OCI-LY7 (cell line): ENCODE measurements around the gene TAAR2. TPM values are rescaled to one million over a fixed set of nuclear protein-coding genes. Genes with fewer than 3 reads are reported as not detected.

Source experiments
- Bru-seq: library from RNA; stranded (reverse); fragments of 400-500 nt; gene quantifications from one replicate; lab custom pipeline; 2021; lab: Mats Ljungman, UMichigan
- BruChase-seq, 2 experiments: library from RNA; stranded (reverse); fragments of 400-500 nt; gene quantifications; one replicate each; lab custom pipeline; 2021; lab: Mats Ljungman, UMichigan
- BruUV-seq: library from RNA; stranded (reverse); fragments of 400-500 nt; replicated peaks from 2 replicates; lab custom pipeline; 2021; lab: Mats Ljungman, UMichigan
- CTCF ChIA-PET: fragments of 300-600 bp; sonication (Branson Sonifier 250); formaldehyde crosslinking; loops from one replicate; lab custom pipeline; 2022; ENCODE audit warnings: antibody characterized with exemption; ENCODE audit not compliant: unreplicated experiment; lab: Charles Lee
- POLR2A ChIA-PET: fragments of 300-600 bp; sonication (Branson Sonifier 250); formaldehyde crosslinking; loops from one replicate; lab custom pipeline; 2022; ENCODE audit warnings: antibody characterized with exemption; lab: Charles Lee
- DNase-seq: peaks from one replicate; pipeline ENCODE4 v3.0.0-alpha.2; 2015; ENCODE audit warnings: low spot score
- H2AFZ ChIP-seq: fragments of 200-600 bp; sonication (generic), shearing (Covaris generic); 2 replicates; pipeline ENCODE4 v1.6.1; 2014; ENCODE audit warnings: mild to moderate bottlenecking, antibody characterized with exemption, low read length, moderate library complexity
- H3K27ac ChIP-seq: fragments of 200-600 bp; sonication (generic); 2 replicates; pipeline ENCODE4 v1.5.1; 2014; ENCODE audit warnings: mixed run types, low read depth, mild to moderate bottlenecking, moderate library complexity, low read length, inconsistent platforms; ENCODE audit not compliant: poor library complexity, severe bottlenecking
- H3K36me3 ChIP-seq: fragments of 200-600 bp; sonication (generic); 2 replicates; pipeline ENCODE4 v1.6.1; 2014; ENCODE audit warnings: mild to moderate bottlenecking, antibody characterized with exemption, low read length, moderate library complexity, mixed read lengths; ENCODE audit not compliant: insufficient read depth
- H3K4me1 ChIP-seq: fragments of 200-600 bp; sonication (generic); 2 replicates; pipeline ENCODE4 v1.5.1; 2014; ENCODE audit warnings: mild to moderate bottlenecking, low read length; ENCODE audit not compliant: insufficient read depth, poor library complexity, severe bottlenecking
- H3K4me2 ChIP-seq: fragments of 200-600 bp; sonication (generic); 2 replicates; pipeline ENCODE4 v1.6.1; 2014; ENCODE audit warnings: mild to moderate bottlenecking, low read length
- H3K4me3 ChIP-seq: fragments of 200-600 bp; sonication (generic); 2 replicates; pipeline ENCODE4 v1.5.1; 2014; ENCODE audit warnings: mild to moderate bottlenecking, low read depth, low read length; ENCODE audit not compliant: poor library complexity, severe bottlenecking
- H3K79me2 ChIP-seq: fragments of 200-600 bp; sonication (generic); 2 replicates; pipeline ENCODE4 v1.6.1; 2016; ENCODE audit warnings: low read depth, mild to moderate bottlenecking, low read length, moderate library complexity, mixed read lengths; ENCODE audit not compliant: insufficient read depth
- H3K9me2 ChIP-seq: fragments of 200-600 bp; sonication (generic); 2 replicates; pipeline ENCODE4 v1.6.1; 2016; ENCODE audit warnings: mild to moderate bottlenecking, low read length, mixed read lengths; ENCODE audit not compliant: insufficient read depth
- H3K9me3 ChIP-seq: fragments of 200-600 bp; sonication (generic); 2 replicates; pipeline ENCODE4 v1.6.1; 2014; ENCODE audit warnings: mild to moderate bottlenecking, mixed run types, low read length, mixed read lengths
- H4K20me1 ChIP-seq: fragments of 200-600 bp; sonication (generic); 2 replicates; pipeline ENCODE4 v1.6.1; 2014; ENCODE audit warnings: mild to moderate bottlenecking, antibody characterized with exemption, low read length, moderate library complexity, mixed read lengths; ENCODE audit not compliant: insufficient read depth
- EZH2phosphoT487 ChIP-seq: fragments of 200-600 bp; sonication (generic); IDR thresholded peaks from 2 replicates; pipeline ENCODE4 v1.6.1; 2018; ENCODE audit warnings: low read depth, borderline replicate concordance, mild to moderate bottlenecking, mixed run types, antibody characterized with exemption, low read length, moderate library complexity, mixed read lengths
- intact Hi-C: fragments of 100-400 bp; cut with micrococcal nuclease; formaldehyde crosslinking; loops from one replicate; pipeline ENCODE4 v1.10.0; 2022; ENCODE audit not compliant: unreplicated experiment
- long read RNA-seq: library from polyadenylated mRNA; stranded (forward); transcript quantifications from one replicate; pipeline ENCODE4 v2.0.0, GENCODE V29; 2022
- total RNA-seq, 2 experiments: library from RNA; depleted of rRNA in 1 of 2; stranded (reverse); fragments of >200 nt in 1 of 2; shearing (Covaris generic) in 1 of 2; gene quantifications; 2 replicates each; pipeline ENCODE4 v1.2.3, GENCODE V29; 2014 to 2022
- TF ChIP-seq, protein P1 (sequence below): fragments of 200-600 bp; sonication (generic); conservative IDR thresholded peaks from 2 replicates; pipeline ENCODE4 v1.5.1; 2014; ENCODE audit warnings: mild to moderate bottlenecking, antibody characterized with exemption, low read length, moderate library complexity, mixed read lengths

Gene TAAR2, protein sequence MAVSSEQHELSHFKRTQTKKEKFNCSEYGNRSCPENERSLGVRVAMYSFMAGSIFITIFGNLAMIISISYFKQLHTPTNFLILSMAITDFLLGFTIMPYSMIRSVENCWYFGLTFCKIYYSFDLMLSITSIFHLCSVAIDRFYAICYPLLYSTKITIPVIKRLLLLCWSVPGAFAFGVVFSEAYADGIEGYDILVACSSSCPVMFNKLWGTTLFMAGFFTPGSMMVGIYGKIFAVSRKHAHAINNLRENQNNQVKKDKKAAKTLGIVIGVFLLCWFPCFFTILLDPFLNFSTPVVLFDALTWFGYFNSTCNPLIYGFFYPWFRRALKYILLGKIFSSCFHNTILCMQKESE
- total RNA-seq (2014; rRNA removed; shearing (Covaris generic)) (not detected in 2 replicates), total RNA-seq (2022) (not detected in 2 replicates), Bru-seq, nascent RNA (not detected), BruChase-seq, experiment 1, labeled RNA remaining after a 6-hour chase (not detected), BruChase-seq, experiment 2, labeled RNA remaining after a 2-hour chase (not detected)
- long read RNA-seq, result 0 reads

DNA sequence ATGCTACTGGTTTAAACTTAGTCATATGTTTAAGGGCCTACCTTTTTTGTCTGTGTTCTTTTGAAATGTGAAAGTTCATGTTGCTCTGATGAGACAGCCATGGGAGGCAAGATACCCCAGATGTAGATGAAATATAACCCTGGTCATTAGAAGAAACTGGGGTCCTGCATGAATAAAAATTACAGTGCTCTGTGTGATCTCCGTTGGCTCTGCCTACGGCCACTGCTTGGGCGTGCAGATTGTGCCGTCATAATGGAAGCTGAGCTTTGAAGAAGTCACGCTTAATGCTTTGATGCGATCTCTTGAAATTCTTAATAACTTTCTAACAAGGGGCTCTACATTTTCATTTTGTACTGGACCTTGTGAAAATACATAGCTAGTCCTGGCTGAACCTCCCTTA lies at the start of gene TAAR2:
Gene TAAR2, minus strand, starts transcription at position 101 of the 400 bp plus-strand sequence. Its CDS starts 0 bp downstream, at position 101.
- Histone ChIP-seq H3K36me3 (no peaks in the 10 kb centered on the region), H3K4me3 (no peak within 1 kb of the TSS), H3K9me2 (no peaks in the 10 kb centered on the region), H2AFZ (no peak within 1 kb of the TSS), H3K9me3 (no peaks in the 10 kb centered on the region), H3K4me2 (no peak within 1 kb of the TSS), H3K79me2 (no peaks in the 10 kb centered on the region), H4K20me1 (no peaks in the 10 kb centered on the region), H3K27ac (no peak within 1 kb of the TSS), H3K4me1 (no peaks in the 10 kb centered on the region)
- intact Hi-C loops, result no loop called here
- TF ChIP-seq EZH2phosphoT487, result no peak
- TF ChIP-seq, protein P1, sequence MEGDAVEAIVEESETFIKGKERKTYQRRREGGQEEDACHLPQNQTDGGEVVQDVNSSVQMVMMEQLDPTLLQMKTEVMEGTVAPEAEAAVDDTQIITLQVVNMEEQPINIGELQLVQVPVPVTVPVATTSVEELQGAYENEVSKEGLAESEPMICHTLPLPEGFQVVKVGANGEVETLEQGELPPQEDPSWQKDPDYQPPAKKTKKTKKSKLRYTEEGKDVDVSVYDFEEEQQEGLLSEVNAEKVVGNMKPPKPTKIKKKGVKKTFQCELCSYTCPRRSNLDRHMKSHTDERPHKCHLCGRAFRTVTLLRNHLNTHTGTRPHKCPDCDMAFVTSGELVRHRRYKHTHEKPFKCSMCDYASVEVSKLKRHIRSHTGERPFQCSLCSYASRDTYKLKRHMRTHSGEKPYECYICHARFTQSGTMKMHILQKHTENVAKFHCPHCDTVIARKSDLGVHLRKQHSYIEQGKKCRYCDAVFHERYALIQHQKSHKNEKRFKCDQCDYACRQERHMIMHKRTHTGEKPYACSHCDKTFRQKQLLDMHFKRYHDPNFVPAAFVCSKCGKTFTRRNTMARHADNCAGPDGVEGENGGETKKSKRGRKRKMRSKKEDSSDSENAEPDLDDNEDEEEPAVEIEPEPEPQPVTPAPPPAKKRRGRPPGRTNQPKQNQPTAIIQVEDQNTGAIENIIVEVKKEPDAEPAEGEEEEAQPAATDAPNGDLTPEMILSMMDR, result no peak
- CTCF ChIA-PET, result no interaction called here
- DNase-seq, result no peak
- POLR2A ChIA-PET, result interaction anchor here (1.6 to 1.7 kb wide), 2 partner anchors 9 to 11 kb away, joined by 3 to 8 read pairs; no protein-coding TSS in a partner anchor
- no TSS peak for BruUV-seq

DNA sequence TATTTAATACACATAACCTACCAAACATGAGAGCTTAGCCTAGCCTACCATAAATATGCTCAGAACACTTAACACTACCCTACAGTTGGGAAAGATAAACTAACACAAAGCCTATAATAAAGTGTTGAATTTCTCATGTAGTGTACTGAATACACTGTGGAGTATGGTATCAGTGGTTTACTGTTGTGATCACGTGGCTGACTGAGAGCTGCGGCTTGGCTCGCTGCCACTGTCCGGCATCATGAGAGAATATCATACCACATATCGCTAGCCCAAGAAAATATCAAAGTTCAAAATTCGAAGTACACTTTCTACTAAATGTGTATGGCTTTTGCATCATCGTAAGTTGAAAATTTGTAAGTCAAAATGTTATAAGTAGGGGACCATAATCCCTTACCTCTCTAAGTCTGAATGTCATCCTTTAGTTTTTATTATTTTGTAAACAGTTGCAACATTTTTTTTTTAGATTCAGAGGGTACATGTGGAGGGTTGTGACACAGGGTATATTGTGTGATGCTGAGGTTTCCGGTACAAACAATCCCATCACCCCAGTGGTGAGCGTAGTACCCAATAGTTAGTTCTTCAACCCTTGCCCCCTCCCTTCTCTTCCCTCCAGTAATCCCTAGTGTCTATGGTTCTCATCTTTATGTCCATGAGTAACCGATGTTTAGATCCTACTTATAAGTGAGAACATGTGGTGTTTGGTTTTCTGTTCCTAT lies 49.5 kb upstream of the TAAR2 start:
- H3K4me1 ChIP-seq, result peaks cover 9% of the 10 kb centered on the region
- H3K9me3 ChIP-seq, result no peaks in the 10 kb centered on the region
- H2AFZ ChIP-seq, result no peak overlapping the region
- intact Hi-C loops, result loop anchor here (10.0 kb wide), 1 partner anchor 261 kb away; no protein-coding TSS in a partner anchor
- H3K36me3 ChIP-seq, result no peaks in the 10 kb centered on the region
- no peak overlapping the region for H3K4me3 ChIP-seq
- no peaks in the 10 kb centered on the region for H3K79me2 ChIP-seq
- H3K27ac ChIP-seq, result no peak overlapping the region
- POLR2A ChIA-PET, result interaction anchor here (1.3 kb wide), 1 partner anchor 30 kb away, joined by 5 read pairs; no protein-coding TSS in a partner anchor
- no TSS peak for BruUV-seq
- TF ChIP-seq, protein P1, result no peak
- TF ChIP-seq EZH2phosphoT487, result no peak
- H4K20me1 ChIP-seq, result no peaks in the 10 kb centered on the region
- DNase-seq, result no peak
- CTCF ChIA-PET, result no interaction called here
- no peak overlapping the region for H3K4me2 ChIP-seq
- no peaks in the 10 kb centered on the region for H3K9me2 ChIP-seq
